HG02852 (cell line): Measurements from ENCODE around the gene HIGD1A.

Source experiments
- ATAC-seq: cut with Tn5 transposase; IDR thresholded peaks from one replicate; pipeline ENCODE4 v1.9.1; 2021; ENCODE audit warnings: mild to moderate bottlenecking, moderate library complexity; ENCODE audit not compliant: unreplicated experiment

The HIGD1A gene

GRCh38 chr3:42739401-42740158 lies 64.7 kb downstream of the HIGD1A start:
- ATAC-seq: no peak

GRCh38 chr3:42736531-42736930 lies 67.8 kb downstream of the HIGD1A start:
- ATAC-seq: no peak

GRCh38 chr3:42736081-42736480 lies 68.2 kb downstream of the HIGD1A start:
- no peak for ATAC-seq

GRCh38 chr3:42735615-42736014 lies 68.7 kb downstream of the HIGD1A start:
- ATAC-seq: no peak

- ATAC-seq: no peak
Observed at GRCh38 chr3:42735019-42735418, 69.3 kb downstream of the HIGD1A start.

GRCh38 chr3:42734263-42734860 lies 69.9 kb downstream of the HIGD1A start:
- ATAC-seq: no peak

- no peak for ATAC-seq
Observed at GRCh38 chr3:42733501-42734262, 70.6 kb downstream of the HIGD1A start.
